Keratinocyte (primary cell): ENCODE data around the gene BOC. TPM values are rescaled to one million over a fixed set of nuclear protein-coding genes. Genes with fewer than 3 reads are reported as not detected.
"Not testable (repeated sequence)": the region's sequence is repeated elsewhere in the genome, so short reads cannot be mapped to it uniquely, and the experiment has no call there.

ENCODE experiments used
- DNase-seq: peaks from one replicate; pipeline ENCODE4 v3.0.0-alpha.2; 2011; ENCODE audit warnings: low read depth, missing footprints, low spot score
- FAIRE-seq: peaks from 2 replicates; lab custom pipeline; 2011; peaks lifted over from hg19 to GRCh38; lab: Jason Lieb, UNC
- H2AFZ ChIP-seq: 2 replicates; pipeline ENCODE4 v1.6.0; 2012; ENCODE audit warnings: low read length, control low read depth, inconsistent platforms; ENCODE audit not compliant: control insufficient read depth
- H3K27ac ChIP-seq: 2 replicates; pipeline ENCODE4 v1.5.1; 2011; ENCODE audit warnings: low read length; ENCODE audit not compliant: control insufficient read depth, insufficient read depth
- H3K27me3 ChIP-seq: 3 replicates; pipeline ENCODE4 v1.6.0; 2011; ENCODE audit warnings: low read length; ENCODE audit not compliant: control insufficient read depth, insufficient read depth; ENCODE audit errors: extremely low read depth
- H3K36me3 ChIP-seq, 2 experiments: 2 replicates in 1 of 2; 3 replicates in 1 of 2; pipeline ENCODE4 v1.5.1; 2011; ENCODE audit warnings: low read length in 2 of 2, mild to moderate bottlenecking in 1 of 2; ENCODE audit not compliant: control insufficient read depth in 2 of 2, insufficient read depth in 2 of 2; ENCODE audit errors: extremely low read depth in 1 of 2
- H3K4me1 ChIP-seq: 3 replicates; pipeline ENCODE4 v1.5.1; 2011; ENCODE audit warnings: low read length; ENCODE audit not compliant: control insufficient read depth, insufficient read depth; ENCODE audit errors: extremely low read depth
- H3K4me2 ChIP-seq: 3 replicates; pipeline ENCODE4 v1.6.0; 2011; ENCODE audit warnings: low read depth, low read length; ENCODE audit not compliant: control insufficient read depth, insufficient read depth; ENCODE audit errors: extremely low read depth
- H3K4me3 ChIP-seq, 3 experiments: fragments of 200-600 bp in 1 of 3; sonication (generic) in 1 of 3; 2 replicates in 2 of 3; 3 replicates in 1 of 3; pipeline ENCODE4 v1.5.1; 2011 to 2016; ENCODE audit warnings: low read length in 3 of 3, mild to moderate bottlenecking in 3 of 3, control low read depth in 2 of 3, inconsistent platforms in 1 of 3, low read depth in 1 of 3, mixed read lengths in 1 of 3, mixed run types in 1 of 3, moderate library complexity in 1 of 3; ENCODE audit not compliant: control insufficient read depth in 2 of 3, insufficient read depth in 2 of 3; ENCODE audit errors: extremely low read depth in 1 of 3
- H3K79me2 ChIP-seq: 2 replicates; pipeline ENCODE4 v1.6.0; 2012; ENCODE audit warnings: low read length; ENCODE audit not compliant: control insufficient read depth, insufficient read depth
- H3K9ac ChIP-seq: 3 replicates; pipeline ENCODE4 v1.6.0; 2011; ENCODE audit warnings: low read length; ENCODE audit not compliant: control insufficient read depth, insufficient read depth; ENCODE audit errors: extremely low read depth
- H3K9me1 ChIP-seq: 3 replicates; pipeline ENCODE4 v1.6.0; 2011; ENCODE audit warnings: low read length; ENCODE audit not compliant: control insufficient read depth, insufficient read depth; ENCODE audit errors: extremely low read depth
- H3K9me3 ChIP-seq: 2 replicates; pipeline ENCODE4 v1.5.1; 2012; ENCODE audit warnings: low read depth, low read length; ENCODE audit not compliant: control insufficient read depth
- H4K20me1 ChIP-seq: 3 replicates; pipeline ENCODE4 v1.6.0; 2011; ENCODE audit warnings: low read length; ENCODE audit not compliant: control insufficient read depth, insufficient read depth; ENCODE audit errors: extremely low read depth
- EZH2 ChIP-seq: IDR thresholded peaks from one replicate; pipeline ENCODE4 v1.6.1; 2012; ENCODE audit warnings: inconsistent platforms, mild to moderate bottlenecking, low read length, moderate library complexity
- dilution Hi-C: fragments of 300-500 bp; cut with MboI; formaldehyde crosslinking; loops from one replicate; pipeline ENCODE4 v1.7.0; 2020; ENCODE audit warnings: low sequenced_read_pairs; ENCODE audit not compliant: extremely low pct_ligation_motif_present
- polyA plus RNA-seq, 5 experiments: library from polyadenylated mRNA; depleted of rRNA in 3 of 5; stranded (reverse) in 3 of 5; stranded (forward) in 1 of 5; unstranded in 1 of 5; fragments of >200 nt; gene quantifications; 1 replicate in 1 of 5; 2 replicates in 3 of 5; 3 replicates in 1 of 5; pipeline versions ENCODE4 v1.2.1 to v1.2.3, GENCODE V29; 2011 to 2012; ENCODE audit warnings: missing spikeins in 2 of 5, low read depth in 1 of 5, low replicate concordance in 1 of 5
- TF ChIP-seq, protein P1 (sequence below), 3 experiments: IDR thresholded peaks in 1 of 3; conservative IDR thresholded peaks in 1 of 3; optimal IDR thresholded peaks in 1 of 3; 2 replicates in 2 of 3; 3 replicates in 1 of 3; pipeline versions ENCODE3 to v1.5.1; 2011; ENCODE audit warnings: low read length in 3 of 3, mild to moderate bottlenecking in 3 of 3, moderate library complexity in 2 of 3, control low read depth in 1 of 3, inconsistent platforms in 1 of 3; ENCODE audit not compliant: insufficient read depth in 2 of 3; ENCODE audit errors: extremely low read depth in 1 of 3

Gene BOC
- polyA plus RNA-seq, 1 donor (not counting 4 experiments of a cell fraction or from before 2014, with no cell fraction given) = 11.2 TPM

- Histone ChIP-seq H4K20me1 (no peaks in the 10 kb centered on the region), H3K4me3 (no peak overlapping the region), H3K27ac (no peak overlapping the region), H3K9me1 (no peaks in the 10 kb centered on the region), H2AFZ (no peak overlapping the region), H3K9ac (no peak overlapping the region), H3K27me3 (no peaks in the 10 kb centered on the region), H3K9me3 (no peaks in the 10 kb centered on the region), H3K79me2 (no peaks in the 10 kb centered on the region), H3K4me2 (no peak overlapping the region), H3K4me1 (peaks cover 9% of the 10 kb centered on the region), H3K36me3 (no peaks in the 10 kb centered on the region)
- no peak for TF ChIP-seq EZH2
- TF ChIP-seq, protein P1, sequence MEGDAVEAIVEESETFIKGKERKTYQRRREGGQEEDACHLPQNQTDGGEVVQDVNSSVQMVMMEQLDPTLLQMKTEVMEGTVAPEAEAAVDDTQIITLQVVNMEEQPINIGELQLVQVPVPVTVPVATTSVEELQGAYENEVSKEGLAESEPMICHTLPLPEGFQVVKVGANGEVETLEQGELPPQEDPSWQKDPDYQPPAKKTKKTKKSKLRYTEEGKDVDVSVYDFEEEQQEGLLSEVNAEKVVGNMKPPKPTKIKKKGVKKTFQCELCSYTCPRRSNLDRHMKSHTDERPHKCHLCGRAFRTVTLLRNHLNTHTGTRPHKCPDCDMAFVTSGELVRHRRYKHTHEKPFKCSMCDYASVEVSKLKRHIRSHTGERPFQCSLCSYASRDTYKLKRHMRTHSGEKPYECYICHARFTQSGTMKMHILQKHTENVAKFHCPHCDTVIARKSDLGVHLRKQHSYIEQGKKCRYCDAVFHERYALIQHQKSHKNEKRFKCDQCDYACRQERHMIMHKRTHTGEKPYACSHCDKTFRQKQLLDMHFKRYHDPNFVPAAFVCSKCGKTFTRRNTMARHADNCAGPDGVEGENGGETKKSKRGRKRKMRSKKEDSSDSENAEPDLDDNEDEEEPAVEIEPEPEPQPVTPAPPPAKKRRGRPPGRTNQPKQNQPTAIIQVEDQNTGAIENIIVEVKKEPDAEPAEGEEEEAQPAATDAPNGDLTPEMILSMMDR (optimal IDR thresholded peaks at IDR 0.05 in 1 of 3, IDR thresholded peaks at IDR 0.05 in 1 of 3, conservative IDR thresholded peaks at IDR 0.05 in 1 of 3; ENCODE audit: extremely low read depth in 1 of 3, insufficient read depth in 2 of 3, low read length in 3 of 3) = no peak
- dilution Hi-C loops = no loop called here
- DNase-seq = no peak
- no peak for FAIRE-seq
Observed at GRCh38 chr3:113170771-113171170, 40.6 kb upstream of the BOC start.

DNA sequence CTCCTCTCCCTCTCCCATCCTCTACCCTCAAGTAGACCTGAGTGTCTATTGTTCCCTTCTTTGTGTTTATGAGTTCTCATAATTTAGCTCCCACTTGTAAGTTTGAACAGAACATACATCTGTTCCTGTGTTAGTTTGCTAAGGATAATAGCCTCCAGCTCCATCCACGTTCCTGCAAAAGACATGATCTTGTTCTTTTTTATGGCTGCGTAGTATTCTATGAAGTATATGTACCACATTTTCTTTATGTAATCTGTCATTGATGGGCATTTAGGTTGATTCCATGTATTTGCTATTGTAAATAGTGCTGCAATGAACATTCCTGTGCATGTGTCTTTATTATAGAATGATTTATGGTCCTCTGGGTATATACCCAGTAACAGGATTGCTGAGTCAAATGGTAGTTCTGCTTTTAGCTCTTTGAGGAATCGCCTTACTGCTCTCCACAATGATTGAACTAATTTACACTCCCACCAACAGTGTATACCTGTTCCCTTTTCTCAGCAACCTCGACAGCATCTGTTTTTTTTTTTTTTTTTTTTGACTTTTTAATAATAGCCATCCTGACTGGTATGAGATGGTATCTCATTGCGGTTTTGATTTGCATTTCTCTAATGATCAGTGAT is 39.6 kb upstream of the BOC start:
- H3K4me1 ChIP-seq, H3K27me3 ChIP-seq, H3K9me1 ChIP-seq, H3K4me3 ChIP-seq, H3K36me3 ChIP-seq, DNase-seq, H3K79me2 ChIP-seq, H3K9me3 ChIP-seq, dilution Hi-C loops, H4K20me1 ChIP-seq, FAIRE-seq, H3K4me2 ChIP-seq, H3K27ac ChIP-seq, H2AFZ ChIP-seq, H3K9ac ChIP-seq: not testable (repeated sequence)

GRCh38 chr3:113173102-113173501 is 38.3 kb upstream of the BOC start:
- Histone ChIP-seq H3K9me3 (no peaks in the 10 kb centered on the region), H2AFZ (no peak overlapping the region), H3K27me3 (no peaks in the 10 kb centered on the region), H3K9ac (no peak overlapping the region), H3K9me1 (no peaks in the 10 kb centered on the region), H3K36me3 (no peaks in the 10 kb centered on the region), H3K4me3 (no peak overlapping the region), H3K79me2 (no peaks in the 10 kb centered on the region), H4K20me1 (no peaks in the 10 kb centered on the region), H3K4me1 (no peaks in the 10 kb centered on the region), H3K4me2 (no peak overlapping the region), H3K27ac (no peak overlapping the region)
- FAIRE-seq (no peak), DNase-seq (no peak)
- TF ChIP-seq EZH2 = no peak
- TF ChIP-seq, protein P1 (optimal IDR thresholded peaks at IDR 0.05 in 1 of 3, IDR thresholded peaks at IDR 0.05 in 1 of 3, conservative IDR thresholded peaks at IDR 0.05 in 1 of 3; ENCODE audit: extremely low read depth in 1 of 3, insufficient read depth in 2 of 3, low read length in 3 of 3) = no peak
- dilution Hi-C loops = no loop called here
